Fibroblast of lung (primary cell): ENCODE measurements around the gene PCK2. TPM values are rescaled to one million over a fixed set of nuclear protein-coding genes. Genes with fewer than 3 reads are reported as not detected.

Experiments
- DNase-seq, 2 donors: peaks; one replicate each; pipeline versions ENCODE4 v3.0.0 to v3.0.0-alpha.2; 2010; ENCODE audit warnings: low read depth in 2 of 2
- H2AFZ ChIP-seq: 2 replicates; pipeline ENCODE4 v1.5.1; 2012; ENCODE audit warnings: low read length, control low read depth, inconsistent platforms
- H3K27ac ChIP-seq: 2 replicates; pipeline ENCODE4 v1.5.1; 2011; ENCODE audit warnings: low read length, control low read depth; ENCODE audit not compliant: insufficient read depth
- H3K27me3 ChIP-seq: 2 replicates; pipeline ENCODE4 v1.5.1; 2011; ENCODE audit warnings: mild to moderate bottlenecking, low read length; ENCODE audit not compliant: control insufficient read depth, insufficient read depth
- H3K36me3 ChIP-seq: 2 replicates; pipeline ENCODE4 v1.5.1; 2011; ENCODE audit warnings: low read length; ENCODE audit not compliant: control insufficient read depth, insufficient read depth
- H3K4me1 ChIP-seq: 2 replicates; pipeline ENCODE4 v1.5.1; 2011; ENCODE audit warnings: low read length; ENCODE audit not compliant: control insufficient read depth, insufficient read depth; ENCODE audit errors: extremely low read depth
- H3K4me2 ChIP-seq: 2 replicates; pipeline ENCODE4 v1.5.1; 2011; ENCODE audit warnings: low read length, control low read depth; ENCODE audit not compliant: insufficient read depth; ENCODE audit errors: extremely low read depth
- H3K4me3 ChIP-seq, 4 experiments: fragments of 200-600 bp in 1 of 4; sonication (generic) in 1 of 4; replicated peaks in 1 of 4; 2 replicates each; pipeline ENCODE4 v1.5.1; 2011 to 2016; ENCODE audit warnings: low read length in 4 of 4, low read depth in 3 of 4, mild to moderate bottlenecking in 3 of 4, control low read depth in 2 of 4, inconsistent platforms in 1 of 4, mixed read lengths in 1 of 4; ENCODE audit not compliant: insufficient read depth in 1 of 4; ENCODE audit errors: control extremely low read depth in 1 of 4
- H3K79me2 ChIP-seq: 2 replicates; pipeline ENCODE4 v1.5.1; 2012; ENCODE audit warnings: mild to moderate bottlenecking, low read length, inconsistent platforms; ENCODE audit not compliant: control insufficient read depth, insufficient read depth
- H3K9ac ChIP-seq: 2 replicates; pipeline ENCODE4 v1.5.1; 2011; ENCODE audit warnings: mild to moderate bottlenecking, low read length, control low read depth; ENCODE audit not compliant: insufficient read depth
- H3K9me3 ChIP-seq: 2 replicates; pipeline ENCODE4 v1.5.1; 2012; ENCODE audit warnings: low read depth, low read length; ENCODE audit not compliant: control insufficient read depth, insufficient read depth
- H4K20me1 ChIP-seq: 2 replicates; pipeline ENCODE4 v1.5.1; 2011; ENCODE audit warnings: low read length; ENCODE audit not compliant: control insufficient read depth, insufficient read depth; ENCODE audit errors: extremely low read depth
- CTCF ChIP-seq, 2 donors: IDR thresholded peaks in 1 of 2; conservative IDR thresholded peaks in 1 of 2; 1 replicate in 1 of 2; 2 replicates in 1 of 2; pipeline ENCODE4 v1.5.1; 2011 to 2012; ENCODE audit warnings: low read length in 2 of 2, control low read depth in 1 of 2, inconsistent platforms in 1 of 2, low read depth in 1 of 2, mild to moderate bottlenecking in 1 of 2
- EZH2 ChIP-seq: IDR thresholded peaks from 2 replicates; pipeline ENCODE4 v1.5.1; 2012; ENCODE audit warnings: low read length, control low read depth, mild to moderate bottlenecking; ENCODE audit errors: missing control alignments
- polyA plus RNA-seq, 2 donors: library from polyadenylated mRNA; depleted of rRNA in 1 of 2; stranded (reverse) in 1 of 2; unstranded in 1 of 2; fragments of >200 nt; gene quantifications; 2 replicates each; pipeline ENCODE4 v1.2.1, GENCODE V29; 2011 to 2012; ENCODE audit warnings: missing spikeins in 1 of 2
- total RNA-seq: library from RNA; depleted of rRNA; stranded (reverse); fragments of >200 nt; gene quantifications from 2 replicates; pipeline ENCODE4 v1.2.1, GENCODE V29; 2014

The PCK2 gene
- total and polyA plus RNA-seq, 2 donors (not counting 1 experiment from before 2014, with no cell fraction given): 15.9 to 71.3 TPM

DNA sequence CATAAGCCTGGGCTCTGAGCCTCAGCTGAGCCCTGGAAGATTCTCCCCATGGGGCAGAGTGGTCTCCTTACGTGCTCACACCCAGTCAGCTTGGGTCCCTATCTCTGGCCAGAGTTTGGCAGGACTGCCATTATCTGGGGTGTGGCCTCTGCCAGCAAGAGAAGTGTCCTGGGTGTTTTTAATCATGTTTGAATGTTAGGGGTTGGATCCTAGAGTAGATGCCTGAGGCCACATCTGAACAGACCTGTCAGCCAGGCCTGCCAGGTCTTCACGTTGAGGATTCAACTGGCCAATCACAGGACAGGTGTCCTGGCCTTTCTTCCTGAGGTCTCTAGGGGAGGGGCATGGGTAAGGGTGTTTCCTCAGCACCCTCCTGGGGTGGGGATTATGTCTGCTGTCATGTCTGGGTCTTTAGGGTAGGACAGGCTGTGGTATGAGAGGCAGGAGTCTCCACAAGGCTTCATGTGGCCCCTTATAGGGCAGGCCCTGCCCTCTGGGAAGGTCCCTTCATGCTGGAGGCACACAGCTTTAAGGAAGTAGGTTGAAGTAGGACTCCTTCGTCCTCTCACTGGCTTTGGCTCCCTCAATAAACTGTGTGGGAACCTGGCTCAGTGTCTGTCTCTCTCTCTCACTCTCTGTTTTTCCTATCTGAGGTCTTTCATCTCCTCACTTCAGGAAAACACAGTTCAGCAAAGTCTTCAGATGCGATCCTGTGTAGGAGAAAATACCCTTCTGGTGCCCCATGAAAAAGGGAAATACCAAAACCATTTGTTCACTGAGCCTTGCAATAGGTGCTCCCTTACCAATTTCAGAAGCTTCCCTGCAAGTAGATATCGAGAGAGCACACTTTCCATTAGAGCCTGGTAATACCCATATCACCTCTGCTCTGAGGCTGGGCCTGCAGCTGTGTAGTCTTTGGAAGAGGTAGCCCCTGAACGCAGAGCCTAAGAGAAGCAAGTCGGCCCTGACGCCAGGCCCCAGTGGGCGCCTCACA lies 29.6 kb downstream of the PCK2 start:
- TF ChIP-seq EZH2 (no peak), CTCF (conservative IDR thresholded peaks at IDR 0.05 in 1 of 2, IDR thresholded peaks at IDR 0.05 in 1 of 2; ENCODE audit: low read depth in 1 of 2, low read length in 2 of 2) (no peak)
- Histone ChIP-seq H3K36me3 (peaks cover 3% of the 10 kb centered on the region), H3K27me3 (no peaks in the 10 kb centered on the region), H3K9me3 (no peaks in the 10 kb centered on the region), H2AFZ (no peak overlapping the region), H3K4me3 (no peak overlapping the region), H3K4me1 (no peaks in the 10 kb centered on the region), H3K79me2 (no peaks in the 10 kb centered on the region), H4K20me1 (no peaks in the 10 kb centered on the region), H3K27ac (no peak overlapping the region), H3K9ac (no peak overlapping the region), H3K4me2 (no peak overlapping the region)
- no peak for DNase-seq

DNA sequence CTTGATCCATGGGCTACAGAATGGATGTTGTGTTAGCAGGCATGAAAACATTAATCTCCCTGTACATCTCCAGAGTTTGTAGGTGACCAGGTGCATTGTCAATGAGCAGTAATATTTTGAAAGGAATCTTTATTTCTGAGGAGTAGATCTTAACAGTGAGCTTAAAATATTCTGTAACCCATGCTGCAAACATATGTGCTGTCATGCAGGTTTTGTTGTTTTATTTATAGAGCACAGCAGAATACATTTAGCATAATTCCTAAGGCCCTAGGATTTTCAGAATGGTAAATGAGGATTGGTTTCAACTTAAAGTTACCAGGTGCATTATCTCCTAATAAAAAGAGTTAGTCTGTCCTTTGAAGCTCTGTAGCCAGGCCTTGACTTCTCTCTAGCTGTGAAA lies 32.8 kb downstream of the PCK2 start:
- H3K36me3 ChIP-seq: peaks cover 3% of the 10 kb centered on the region
- H2AFZ ChIP-seq: no peak overlapping the region
- no peak overlapping the region for H3K4me2 ChIP-seq
- no peaks in the 10 kb centered on the region for H3K27me3 ChIP-seq
- H3K9ac ChIP-seq: no peak overlapping the region
- no peak overlapping the region for H3K4me3 ChIP-seq
- no peaks in the 10 kb centered on the region for H3K79me2 ChIP-seq
- DNase-seq: no peak
- H3K4me1 ChIP-seq: no peaks in the 10 kb centered on the region
- TF ChIP-seq EZH2 (no peak), CTCF (conservative IDR thresholded peaks at IDR 0.05 in 1 of 2, IDR thresholded peaks at IDR 0.05 in 1 of 2; ENCODE audit: low read depth in 1 of 2, low read length in 2 of 2) (no peak)
- H4K20me1 ChIP-seq: no peaks in the 10 kb centered on the region
- no peaks in the 10 kb centered on the region for H3K9me3 ChIP-seq
- H3K27ac ChIP-seq: no peak overlapping the region

GRCh38 chr14:24127673-24128072 lies 33.6 kb downstream of the PCK2 start:
- TF ChIP-seq CTCF (conservative IDR thresholded peaks at IDR 0.05 in 1 of 2, IDR thresholded peaks at IDR 0.05 in 1 of 2; ENCODE audit: low read depth in 1 of 2, low read length in 2 of 2) (no peak), EZH2 (no peak)
- no peak overlapping the region for H3K9ac ChIP-seq
- peaks cover 3% of the 10 kb centered on the region for H3K36me3 ChIP-seq
- no peaks in the 10 kb centered on the region for H3K9me3 ChIP-seq
- H2AFZ ChIP-seq: no peak overlapping the region
- no peaks in the 10 kb centered on the region for H3K79me2 ChIP-seq
- no peak overlapping the region for H3K27ac ChIP-seq
- no peaks in the 10 kb centered on the region for H3K4me1 ChIP-seq
- no peak overlapping the region for H3K4me2 ChIP-seq
- no peak overlapping the region for H3K4me3 ChIP-seq
- H4K20me1 ChIP-seq: no peaks in the 10 kb centered on the region
- no peaks in the 10 kb centered on the region for H3K27me3 ChIP-seq
- no peak for DNase-seq
